ENCODE data around the gene FXYD5.
"Not testable (repeated sequence)": the region's sequence is repeated elsewhere in the genome, so short reads cannot be mapped to it uniquely, and the experiment has no call there.

Gene FXYD5

GRCh38 chr19:35136977-35137702, 17.4 kb upstream of the FXYD5 start:
- DNase-seq (ENCODE audit: low read depth in 2 of 2) = no peak

GRCh38 chr19:35138305-35138892, 16.1 kb upstream of the FXYD5 start, which contains the start of gene FXYD1:
Gene FXYD1 (plus strand): TSS chr19:35138824. CDS start chr19:35140080, 1,256 bp downstream.
- DNase-seq (ENCODE audit: low read depth in 2 of 2) = no peak

GRCh38 chr19:35140207-35140961, 14.2 kb upstream of the FXYD5 start:
- DNase-seq (ENCODE audit: low read depth in 2 of 2) = no peak

- peak; percentile 95 to 98 for DNase-seq (ENCODE audit: low read depth in 2 of 2)
Observed at GRCh38 chr19:35140962-35141836, 13.3 kb upstream of the FXYD5 start.

GRCh38 chr19:35141837-35142605, 12.5 kb upstream of the FXYD5 start:
- DNase-seq (ENCODE audit: low read depth in 2 of 2) = no peak

- peak in 1 of 2 donors; percentile 51 for DNase-seq (ENCODE audit: low read depth in 2 of 2)
Observed at GRCh38 chr19:35142606-35143230, 11.8 kb upstream of the FXYD5 start.

- DNase-seq (ENCODE audit: low read depth in 2 of 2) = no peak
Observed at GRCh38 chr19:35143231-35143715, 11.3 kb upstream of the FXYD5 start, which contains the start of gene FXYD7. Gene FXYD7 (plus strand): TSS chr19:35143255. CDS start chr19:35143334, 79 bp downstream.

- no peak for DNase-seq (ENCODE audit: low read depth in 2 of 2)
Observed at GRCh38 chr19:35143818-35144217, 10.7 kb upstream of the FXYD5 start.

GRCh38 chr19:35144259-35144599, 10.3 kb upstream of the FXYD5 start:
- no peak for DNase-seq (ENCODE audit: low read depth in 2 of 2)

- DNase-seq (ENCODE audit: low read depth in 2 of 2) = no peak
Observed at GRCh38 chr19:35144600-35145436, 9.7 kb upstream of the FXYD5 start.

GRCh38 chr19:35146746-35147459, 7.6 kb upstream of the FXYD5 start:
- no peak for DNase-seq (ENCODE audit: low read depth in 2 of 2)

GRCh38 chr19:35149463-35149862, 5.1 kb upstream of the FXYD5 start:
- no peak for DNase-seq (ENCODE audit: low read depth in 2 of 2)

GRCh38 chr19:35150445-35150844, 4.1 kb upstream of the FXYD5 start:
- no peak for DNase-seq (ENCODE audit: low read depth in 2 of 2)

- DNase-seq (ENCODE audit: low read depth in 2 of 2) = no peak
Observed at GRCh38 chr19:35151273-35152065, 3.1 kb upstream of the FXYD5 start.

- not testable (repeated sequence) for DNase-seq (ENCODE audit: low read depth in 2 of 2)
Observed at GRCh38 chr19:35153129-35153522, 1.4 kb upstream of the FXYD5 start.

GRCh38 chr19:35153701-35154524, 622 bp upstream of the FXYD5 start:
- peak; percentile 70 to 74 for DNase-seq (ENCODE audit: low read depth in 2 of 2)

- no peak for DNase-seq (ENCODE audit: low read depth in 2 of 2)
Observed at GRCh38 chr19:35155441-35155840, 906 bp downstream of the FXYD5 start.
